Activated T-helper 1 cell treated with Interleukin-2 at 50 U/mL for 16 hours (primary cell): ENCODE data around the gene VN1R4.
"Not testable (repeated sequence)": the region's sequence is repeated elsewhere in the genome, so short reads cannot be mapped to it uniquely, and the experiment has no call there.

ENCODE experiments used
- DNase-seq: peaks from one replicate; pipeline ENCODE4 v3.0.0-alpha.2; 2020; ENCODE audit warnings: low read depth

VN1R4 gene

GRCh38 chr19:53267623-53268022 lies at the start of gene VN1R4:
Gene VN1R4, minus strand, starts transcription at chr19:53267723. Its CDS starts 58 bp downstream, at chr19:53267665.
- DNase-seq = not testable (repeated sequence)

GRCh38 chr19:53311897-53312296 lies 44.4 kb upstream of the VN1R4 start:
- DNase-seq = no peak

DNA sequence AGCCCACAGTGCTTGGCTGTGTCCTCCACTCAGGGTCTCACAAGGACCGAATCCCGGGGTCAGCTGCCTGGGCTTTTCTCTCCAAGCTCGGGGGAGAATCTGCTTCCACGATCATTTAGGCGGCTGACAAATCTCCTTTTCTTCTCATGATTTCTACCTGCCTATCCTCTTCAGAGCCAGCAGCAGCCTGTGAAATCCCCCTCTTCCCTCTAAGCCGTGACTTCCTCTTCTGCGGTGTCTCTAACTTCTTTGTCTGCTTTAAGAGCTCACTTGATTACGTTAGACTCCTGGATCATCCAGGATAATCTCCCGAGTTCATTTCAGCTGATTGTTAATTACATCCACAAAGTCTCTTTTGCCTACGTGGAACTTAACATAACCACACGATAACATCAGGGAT lies 43.5 kb upstream of the VN1R4 start:
- DNase-seq = no peak

DNA sequence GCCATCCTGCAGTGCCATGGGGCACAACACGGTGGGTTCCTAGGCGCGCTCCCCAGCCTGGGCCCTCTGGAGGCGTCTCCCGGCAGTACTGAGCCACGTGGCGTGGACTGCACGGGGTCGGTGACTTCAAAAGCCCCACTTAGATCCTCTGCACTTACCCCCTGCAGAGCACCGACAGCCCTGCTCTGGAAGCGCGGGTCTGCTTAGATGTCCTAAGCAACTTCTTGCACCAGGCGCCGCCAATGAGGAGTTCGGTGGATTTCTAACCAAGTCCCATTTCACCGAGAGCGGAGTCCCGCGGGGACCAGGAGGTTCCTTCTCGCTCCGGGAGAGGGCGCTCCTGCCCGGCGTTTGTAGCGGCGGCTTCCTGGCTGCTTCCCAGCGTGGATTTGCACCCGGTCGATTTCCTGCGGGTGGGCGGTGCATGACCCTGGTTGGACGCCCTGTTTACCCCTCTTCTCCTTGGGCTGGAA lies 40.9 kb upstream of the VN1R4 start:
- no peak for DNase-seq

GRCh38 chr19:53301341-53301740 lies 33.8 kb upstream of the VN1R4 start:
- not testable (repeated sequence) for DNase-seq

DNA sequence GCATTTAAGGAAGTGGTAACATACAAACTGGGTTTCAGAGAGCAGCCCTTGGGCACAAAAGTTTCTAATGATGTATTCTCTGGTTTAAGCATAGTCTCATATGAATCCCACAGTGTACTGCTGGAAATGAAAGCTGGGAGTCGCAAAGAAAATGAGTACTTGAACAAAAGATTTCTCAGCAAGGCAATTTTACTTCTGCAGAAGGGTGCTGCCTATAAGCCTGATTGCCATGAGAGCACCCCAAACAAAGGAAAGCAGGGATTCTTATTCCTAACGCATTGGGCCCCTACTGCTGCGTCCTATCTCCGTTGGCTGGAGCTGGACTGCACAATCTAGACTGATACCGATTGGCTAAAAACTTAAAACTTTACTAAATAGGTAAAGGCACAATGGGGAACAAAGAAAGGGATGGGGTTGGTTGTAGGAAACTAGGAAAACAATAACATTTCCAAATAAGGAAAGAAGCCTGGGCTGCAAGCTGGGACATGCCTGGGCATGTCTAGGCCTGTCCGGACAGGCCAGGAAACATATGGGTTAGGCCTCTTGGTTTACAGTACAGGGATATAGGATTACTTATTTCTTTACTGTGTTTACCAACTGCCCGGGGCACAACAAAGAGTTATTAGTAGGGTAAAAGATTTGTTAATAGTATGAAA lies 27.4 kb upstream of the VN1R4 start:
- no peak for DNase-seq

DNA sequence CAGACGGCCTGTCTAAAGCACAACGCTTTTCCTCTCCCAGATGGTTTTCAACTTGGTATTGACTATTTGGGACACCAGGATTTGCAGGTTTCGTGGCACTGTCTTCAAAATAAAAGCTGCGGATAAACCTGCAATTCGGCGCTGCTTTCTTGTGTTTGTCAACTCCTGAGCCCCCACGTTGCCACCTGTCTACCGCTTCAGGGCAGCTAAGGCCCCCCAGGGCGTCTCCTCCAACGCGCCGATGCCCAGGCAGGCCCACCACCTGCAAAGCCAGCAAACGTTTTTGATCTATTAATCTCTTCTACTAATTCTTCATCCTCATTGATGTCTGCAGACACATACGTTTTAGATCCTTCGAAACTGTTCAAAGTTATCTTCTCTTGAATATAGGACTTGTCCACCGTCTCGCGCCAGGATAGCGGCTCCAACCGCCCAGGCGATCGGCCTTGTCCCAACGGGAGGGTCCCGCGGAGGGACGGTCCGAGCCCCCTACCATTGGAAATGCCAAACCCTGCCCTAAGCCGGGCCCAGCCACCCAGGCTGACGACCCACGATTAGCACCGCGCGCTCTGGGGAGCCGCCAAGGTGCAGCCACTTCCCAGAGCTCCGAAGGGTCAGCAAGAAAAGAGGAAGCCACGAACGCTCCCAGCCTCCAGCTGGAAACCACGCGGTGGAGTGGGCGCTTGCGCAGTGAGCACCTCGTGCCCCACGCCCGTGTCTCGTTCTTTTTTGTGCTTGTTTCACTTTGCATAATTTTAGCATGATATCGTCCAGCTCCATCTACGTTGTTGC lies 23.4 kb upstream of the VN1R4 start:
- DNase-seq = no peak

DNA sequence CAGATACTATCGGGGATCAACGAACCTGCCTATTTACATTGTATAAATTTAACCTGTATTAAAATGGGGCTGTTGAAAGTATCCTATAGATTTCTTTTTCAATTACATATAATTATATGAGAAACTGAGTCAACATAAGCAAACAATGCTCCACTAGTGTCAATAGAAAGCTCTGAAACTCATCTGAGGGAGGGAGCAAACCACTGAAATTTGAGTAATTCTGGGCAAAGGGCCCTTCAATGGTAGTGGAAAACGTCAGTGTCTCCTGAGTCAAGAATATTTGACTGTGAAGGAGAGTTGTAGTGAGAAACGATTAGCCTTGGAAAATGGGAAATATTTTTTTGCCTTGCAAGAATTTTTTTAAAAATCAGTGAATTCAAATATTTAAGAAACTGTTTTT lies 17.6 kb upstream of the VN1R4 start:
- no peak for DNase-seq

- DNase-seq = not testable (repeated sequence)
Measured at GRCh38 chr19:53281947-53282346, 14.4 kb upstream of the VN1R4 start.

DNA sequence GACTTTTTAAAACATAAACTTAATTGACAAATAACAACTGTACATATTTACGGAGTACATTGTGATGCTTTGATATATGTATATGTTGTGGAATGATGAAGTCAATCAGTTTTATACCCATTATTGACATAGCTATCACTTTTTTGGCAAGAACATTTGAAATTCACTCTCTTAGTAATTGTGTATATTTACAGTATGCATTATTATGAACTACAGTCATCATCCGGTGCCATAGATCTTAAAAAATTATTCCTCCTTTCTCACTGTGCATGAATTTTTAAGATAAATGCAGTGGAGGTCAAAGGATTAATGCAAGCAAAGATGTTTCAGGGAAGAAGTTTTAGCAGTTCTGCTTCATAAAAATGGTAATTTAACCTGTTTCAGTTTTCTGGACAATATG lies 8.0 kb upstream of the VN1R4 start:
- DNase-seq = no peak

GRCh38 chr19:53272044-53272443 lies 4.5 kb upstream of the VN1R4 start:
- DNase-seq = no peak

DNA sequence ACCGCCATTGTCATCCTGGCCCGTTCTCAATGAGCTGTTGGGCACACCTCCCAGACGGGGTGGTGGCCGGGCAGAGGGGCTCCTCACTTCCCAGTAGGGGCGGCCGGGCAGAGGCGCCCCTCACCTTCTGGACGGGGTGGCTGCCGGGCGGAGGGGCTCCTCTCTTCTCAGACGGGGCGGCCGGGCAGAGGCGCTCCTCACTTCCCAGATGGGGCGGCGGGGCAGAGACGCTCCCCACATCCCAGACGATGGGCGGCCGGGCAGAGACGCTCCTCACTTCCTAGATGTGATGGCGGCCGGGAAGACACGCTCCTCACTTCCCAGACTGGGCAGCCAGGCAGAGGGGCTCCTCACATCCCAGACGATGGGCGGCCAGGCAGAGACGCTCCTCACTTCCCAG lies 2.3 kb upstream of the VN1R4 start:
- DNase-seq = not testable (repeated sequence)

DNA sequence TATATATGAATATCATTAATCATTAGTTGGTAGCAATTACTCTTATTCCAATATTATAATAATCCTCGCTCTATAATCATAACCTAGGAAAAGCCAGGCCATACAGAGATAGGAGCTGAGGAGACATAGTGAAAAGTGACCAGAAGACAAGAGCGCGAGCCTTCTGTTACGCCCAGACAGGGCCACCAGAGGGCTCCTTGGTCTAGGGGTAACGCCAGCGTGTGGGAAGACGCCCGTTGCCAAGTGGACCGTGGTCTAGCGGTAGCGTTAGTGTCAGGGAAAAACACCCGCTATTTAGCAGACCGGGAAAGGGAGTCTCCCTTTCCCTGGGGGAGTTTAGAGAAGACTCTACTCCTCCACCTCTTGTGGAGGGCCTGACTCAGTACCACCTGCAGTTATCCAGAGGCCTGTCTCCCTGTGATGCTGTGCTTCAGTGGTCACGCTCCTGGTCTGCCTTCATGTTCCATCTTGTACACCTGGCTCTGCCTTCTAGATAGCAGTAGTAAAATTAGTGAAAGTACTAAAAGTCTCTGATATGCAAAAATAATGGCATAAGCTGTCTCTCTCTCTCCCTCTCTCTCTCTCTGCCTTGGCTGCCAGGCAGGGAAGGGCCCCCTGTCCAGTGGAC lies 9.7 kb downstream of the VN1R4 start, which contains the start of gene VN1R2:
Gene VN1R2 (plus strand): TSS at position 578 of the 628 bp plus-strand sequence. CDS start 84 bp downstream, outside the sequence.
- not testable (repeated sequence) for DNase-seq

GRCh38 chr19:53254411-53255341 lies 12.8 kb downstream of the VN1R4 start, which contains the start of gene ZNF677:
Gene ZNF677, minus strand, starts transcription at chr19:53254873. Its CDS starts 3,323 bp downstream, at chr19:53251550.
- DNase-seq = peak; percentile 70

DNA sequence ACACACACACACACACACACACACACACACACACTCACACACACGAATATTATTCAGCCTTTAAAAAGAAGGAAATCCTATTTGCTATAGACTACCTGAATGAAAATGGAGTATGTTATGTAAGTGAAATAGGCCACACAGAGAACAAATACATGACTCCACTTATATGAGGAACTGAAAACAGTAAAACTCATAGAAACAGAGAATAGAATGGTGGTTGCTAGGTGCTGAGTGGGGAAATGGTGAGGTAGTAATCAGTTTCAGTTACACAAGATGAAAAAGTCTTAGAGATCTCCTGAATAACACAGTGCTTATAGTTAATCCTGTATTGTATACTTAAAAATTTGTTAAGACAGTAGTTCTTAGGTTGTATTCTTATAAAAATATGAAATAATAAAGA lies 21.0 kb downstream of the VN1R4 start:
- no peak for DNase-seq

DNA sequence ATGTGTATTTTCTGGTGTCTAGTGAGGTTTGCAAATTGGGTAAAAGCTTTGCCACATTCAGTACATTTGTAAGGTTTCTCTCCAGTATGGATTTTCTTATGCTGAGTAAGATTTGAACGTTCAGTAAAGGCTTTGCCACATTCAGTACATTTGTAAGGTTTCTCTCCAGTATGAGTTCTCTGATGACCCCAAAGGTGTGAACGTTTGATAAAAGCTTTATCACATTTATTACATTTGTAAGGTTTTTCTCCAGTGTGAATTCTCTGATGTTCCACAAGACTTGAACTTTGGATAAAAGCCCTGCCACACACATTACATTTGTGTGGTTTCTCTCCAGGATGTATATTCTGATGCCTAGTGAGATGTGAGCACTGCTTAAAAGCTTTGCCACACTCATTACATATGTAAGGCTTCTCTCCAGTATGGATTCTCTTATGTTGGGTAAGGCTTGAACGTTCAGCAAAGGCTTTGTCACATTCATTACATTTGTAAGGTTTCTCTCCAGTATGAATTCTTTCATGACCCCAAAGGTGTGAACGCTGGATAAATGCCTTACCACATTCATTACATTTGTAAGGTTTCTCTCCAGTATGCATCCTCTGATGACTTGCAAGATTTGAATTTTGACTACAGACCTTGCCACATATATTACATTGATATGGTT lies 30.3 kb downstream of the VN1R4 start:
- DNase-seq = no peak

GRCh38 chr19:53224606-53225005 lies 42.9 kb downstream of the VN1R4 start:
- DNase-seq = no peak

DNA sequence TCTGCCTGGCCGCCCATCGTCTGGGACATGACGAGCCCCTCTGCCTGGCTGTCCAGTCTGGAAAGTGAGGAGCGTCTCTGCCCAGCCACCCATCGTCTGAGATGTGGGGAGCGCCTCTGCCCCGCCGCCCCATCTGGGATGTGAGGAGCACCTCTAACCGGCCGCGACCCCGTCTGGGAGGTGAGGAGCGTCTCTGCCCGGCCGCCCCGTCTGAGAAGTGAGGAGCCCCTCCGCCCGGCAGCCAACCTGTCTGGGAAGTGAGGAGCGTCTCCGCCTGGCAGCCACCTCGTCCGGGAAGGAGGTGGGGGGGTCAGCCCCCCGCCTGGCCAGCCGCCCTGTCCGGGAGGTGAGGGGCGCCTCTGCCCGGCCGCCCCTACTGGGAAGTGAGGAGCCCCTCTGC lies 44.8 kb downstream of the VN1R4 start:
- DNase-seq = not testable (repeated sequence)
